Measurements from ENCODE around the gene CDK9. TPM values are rescaled to one million over a fixed set of nuclear protein-coding genes. Genes with fewer than 3 reads are reported as not detected.
A peak's percentile ranks its signal among the peaks of the same experiment; 100 is the strongest.

Gene CDK9
- total and polyA plus RNA-seq, 10 of the 15 experiments (the other 5 are each of a cell fraction or from before 2014, with no cell fraction given), result 7.3 to 92.6 (median 51.6) TPM

- no peaks in the 10 kb centered on the region for H3K36me3 ChIP-seq (ENCODE audit: control insufficient read depth in 2 of 2, insufficient read depth in 2 of 2, low read length in 1 of 2)
- peaks cover 44% of the 10 kb centered on the region for H3K4me1 ChIP-seq (ENCODE audit: control insufficient read depth, insufficient read depth, low read length)
- H3K79me2 ChIP-seq (ENCODE audit: control insufficient read depth, insufficient read depth, low read length), result peaks cover 37% of the 10 kb centered on the region
- DNase-seq (ENCODE audit: low read depth, low spot score), result peak; percentile 79
- peak overlapping the region; percentile 100 for H3K4me3 ChIP-seq
- peak overlapping the region; percentile 93 for H3K27ac ChIP-seq (ENCODE audit: control insufficient read depth, insufficient read depth)
- ATAC-seq, result peak; percentile 62
- peak overlapping the region; percentile 30; the same call in 1 of the 2 replicates for H2AFZ ChIP-seq (ENCODE audit: control insufficient read depth, low read depth, low read length)
- no peaks in the 10 kb centered on the region for H3K9me3 ChIP-seq (replicated peaks; ENCODE audit: control insufficient read depth, insufficient read depth, low read length)
- FAIRE-seq, result peak; percentile 35
- ChIA-PET CTCF (interaction anchor here (1.0 to 2.6 kb wide), 6 partner anchors 9 to 45 kb away, joined by 3 to 18 read pairs (median 6); partner anchors contain the start of gene TOR2A), SMC1A (ENCODE audit: uncharacterized antibody, unreplicated experiment) (interaction anchor here (0.8 to 2.4 kb wide), 8 partner anchors 8 to 133 kb away, joined by 3 to 6 read pairs (median 4); partner anchors contain the start of gene TOR2A), POLR2A (interaction anchor here (0.6 to 3.6 kb wide), 12 partner anchors 9 to 554 kb away, joined by 3 to 42 read pairs (median 4); partner anchors contain the start of gene TOR2A), RAD21 (ENCODE audit: unreplicated experiment) (interaction anchor here (1.0 to 2.4 kb wide), 9 partner anchors 8 to 382 kb away, joined by 3 to 19 read pairs (median 8); partner anchors contain the start of genes SLC2A8, ST6GALNAC4 and TOR2A)
- H3K4me2 ChIP-seq (ENCODE audit: control insufficient read depth, insufficient read depth), result peak overlapping the region; percentile 97
- H4K20me1 ChIP-seq (ENCODE audit: control insufficient read depth, insufficient read depth), result no peaks in the 10 kb centered on the region
- WGBS (ENCODE audit: insufficient coverage, insufficient replicate concordance, low lambda C conversion rate, missing lambda C conversion rate), result 10% methylated on average over 17 of the region's 17 CpGs
- BruUV-seq (replicated peaks), result no TSS peak
- in situ Hi-C loops (cut with MboI), result no loop called here
- intact Hi-C loops (cut with micrococcal nuclease; ENCODE audit: unreplicated experiment), result no loop called here
- H3K27me3 ChIP-seq (replicated peaks in 1 of 2; ENCODE audit: control insufficient read depth in 2 of 2, insufficient read depth in 2 of 2, low read length in 1 of 2), result no peaks in the 10 kb centered on the region
- peak overlapping the region; percentile 64 for H3K9ac ChIP-seq (ENCODE audit: control insufficient read depth, insufficient read depth, low read length)
- TF ChIP-seq E4F1 (IDR thresholded peaks at IDR 0.05; ENCODE audit: borderline replicate concordance, partially characterized antibody) (no peak), TCF3 (IDR thresholded peaks at IDR 0.05; ENCODE audit: borderline replicate concordance, insufficient read depth, low read depth, low read length) (peak; percentile 90), TAF1 (IDR thresholded peaks at IDR 0.05; ENCODE audit: borderline replicate concordance, low read depth, low read length) (no peak), NR2F1 (conservative IDR thresholded peaks at IDR 0.05) (peak; percentile 23; the same call in 1 of the 2 replicates), SIN3A (IDR thresholded peaks at IDR 0.05; ENCODE audit: low read depth, low read length) (no peak), PBX3 (IDR thresholded peaks at IDR 0.05; ENCODE audit: insufficient replicate concordance, low read depth, low read length) (peak; percentile 59), BCL11A (IDR thresholded peaks at IDR 0.05; ENCODE audit: low read depth, low read length) (peak; percentile 5; the same call in 1 of the 2 replicates), TCF12 (IDR thresholded peaks at IDR 0.05; ENCODE audit: low read depth, low read length) (peak; percentile 85), MTA2 (IDR thresholded peaks at IDR 0.05; ENCODE audit: low read depth) (peak; percentile 53; the same call in 1 of the 2 replicates), MXI1 (IDR thresholded peaks at IDR 0.05; ENCODE audit: low read depth, low read length) (peak; percentile 53), KAT2A (conservative IDR thresholded peaks at IDR 0.05; ENCODE audit: control insufficient read depth, low read depth, low read length) (no peak), EP300 (IDR thresholded peaks at IDR 0.05; ENCODE audit: borderline replicate concordance in 1 of 2, control insufficient read depth in 1 of 2, low read depth in 2 of 2, low read length in 2 of 2) (peak in 1 of 2 experiments; percentile 23; a peak in 1 of 4 replicates), MLLT1 (IDR thresholded peaks at IDR 0.05) (peak; percentile 36; the same call in 1 of the 2 replicates), KDM1A (IDR thresholded peaks at IDR 0.05; ENCODE audit: borderline replicate concordance) (no peak), PAX8 (IDR thresholded peaks at IDR 0.05) (no peak), SREBF1 (IDR thresholded peaks at IDR 0.05; ENCODE audit: low read length) (no peak), RAD51 (IDR thresholded peaks at IDR 0.05) (peak; percentile 58)
Measured at GRCh38 chr9:127779136-127779981, 6.5 kb upstream of the CDK9 start.
